HG02798 (cell line): ENCODE data around the gene ATG2B.

Experiments
- ATAC-seq: cut with Tn5 transposase; IDR thresholded peaks from one replicate; pipeline ENCODE4 v1.9.1; 2021; ENCODE audit warnings: mild to moderate bottlenecking; ENCODE audit not compliant: unreplicated experiment, poor library complexity

ATG2B gene

DNA sequence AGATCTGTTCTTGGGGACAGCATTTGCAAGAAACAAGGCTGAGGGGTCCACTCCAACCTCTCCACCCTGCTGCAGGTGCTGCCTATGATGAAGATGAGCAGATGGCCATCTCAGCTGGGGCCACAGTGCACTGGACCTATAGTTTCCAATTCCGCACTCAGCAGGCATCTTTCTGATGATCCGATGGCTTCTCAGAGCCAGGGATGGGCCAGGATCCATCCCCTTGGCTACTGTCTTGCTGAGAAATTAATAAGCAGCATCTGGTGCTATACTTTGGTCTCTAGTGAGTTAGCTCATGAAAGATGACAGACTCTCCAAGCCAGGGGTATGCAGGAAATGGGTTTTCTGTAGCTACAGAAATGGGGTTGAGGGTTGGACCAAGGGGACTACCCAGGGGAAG, 125.5 kb downstream of the ATG2B start:
- ATAC-seq = no peak

DNA sequence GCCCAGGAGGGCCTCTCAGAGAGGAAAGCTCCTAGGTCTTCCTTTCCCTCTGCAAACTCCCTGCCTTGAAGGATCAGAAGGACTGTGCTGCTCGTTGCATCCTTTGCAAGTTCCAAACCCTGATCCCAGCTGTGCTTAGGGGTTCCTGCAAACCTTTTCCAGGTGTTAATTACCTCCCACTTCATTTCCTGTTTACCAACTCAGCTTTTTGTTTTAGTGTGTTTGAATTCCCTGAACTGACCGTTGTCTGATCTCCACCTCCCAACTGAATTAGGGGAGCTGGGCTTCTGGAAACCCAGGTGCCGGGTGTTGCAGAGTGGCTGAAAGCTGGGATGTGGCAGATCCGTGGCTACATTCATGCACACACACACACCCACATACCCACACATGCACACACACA, 127.7 kb downstream of the ATG2B start:
- no peak for ATAC-seq

GRCh38 chr14:96233661-96234060, 129.5 kb downstream of the ATG2B start:
- no peak for ATAC-seq

DNA sequence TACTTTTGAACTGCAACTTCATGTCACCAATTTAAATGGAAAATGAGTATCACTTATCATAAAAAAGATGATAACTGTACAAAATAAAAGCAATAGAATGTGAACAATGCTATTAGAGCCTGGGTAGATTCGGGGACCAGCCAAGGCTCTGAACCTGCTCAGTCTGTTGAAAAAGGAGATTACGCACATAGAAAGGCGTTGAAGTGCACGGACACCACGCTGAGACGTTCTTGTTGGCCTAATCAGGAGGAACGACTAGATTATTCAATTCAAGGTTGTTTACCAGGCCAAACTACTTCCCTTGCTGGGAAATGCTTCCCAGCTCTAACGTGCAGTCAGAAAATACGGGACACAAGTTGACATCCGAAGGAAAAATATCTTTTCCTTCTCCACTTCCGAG, 130.6 kb downstream of the ATG2B start:
- no peak for ATAC-seq

DNA sequence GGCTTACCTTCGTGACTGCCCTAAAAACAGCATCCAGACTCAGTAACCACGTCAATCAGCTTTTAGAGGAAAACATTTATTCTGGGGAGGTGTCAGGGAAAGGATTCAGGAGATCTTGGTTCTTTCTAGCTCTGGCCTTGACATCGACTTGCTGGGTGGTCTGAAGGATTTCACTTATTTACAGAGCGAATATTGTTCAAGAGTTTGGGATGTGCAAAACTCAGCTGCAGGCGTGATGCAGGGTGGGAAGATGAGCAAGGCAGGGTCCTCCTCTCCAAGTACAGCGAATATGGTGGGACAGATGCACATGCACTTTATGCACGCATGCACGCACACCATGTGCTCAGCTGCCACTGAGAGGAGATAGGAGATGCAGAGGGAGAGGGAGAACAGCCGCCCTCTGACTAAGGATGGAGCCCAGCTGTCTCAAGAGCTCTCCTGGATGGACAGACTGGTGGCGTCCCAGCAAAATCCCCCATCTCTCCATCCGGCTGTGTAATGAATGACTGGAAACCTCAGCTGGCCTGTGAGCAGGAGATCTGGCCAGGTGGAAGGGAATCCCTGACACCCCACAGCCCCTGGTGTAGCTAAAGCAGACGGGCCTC, 131.5 kb downstream of the ATG2B start:
- no peak for ATAC-seq

- no peak for ATAC-seq
These were observed 132.1 kb downstream of the ATG2B start for GRCh38 chr14:96231056-96231455.

DNA sequence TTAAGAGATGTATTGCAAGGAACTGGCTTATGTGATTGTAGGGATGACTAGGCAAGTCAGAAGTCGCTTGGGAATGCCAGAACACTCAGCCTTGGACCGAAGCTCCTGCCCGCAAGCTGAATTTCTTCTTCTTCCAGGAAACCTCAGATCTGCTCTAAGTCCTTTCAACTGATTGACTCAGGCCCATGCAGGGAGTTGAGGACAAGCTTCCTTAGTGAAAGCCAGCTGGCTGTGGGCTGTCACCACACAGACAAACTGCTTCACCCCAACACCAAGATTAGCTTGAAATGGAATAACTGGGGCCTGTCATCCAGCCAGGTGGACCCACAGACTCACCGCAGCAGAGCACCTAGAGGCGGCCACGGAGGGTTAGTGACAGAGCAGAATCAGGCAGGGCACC, 133.8 kb downstream of the ATG2B start:
- no peak for ATAC-seq
